NCI-H1048 (cell line): ENCODE measurements around the gene INPPL1.

ENCODE experiments used
- DNase-seq: peaks from one replicate; lab custom pipeline; 2025; lab: John Stamatoyannopoulos, UW

The INPPL1 gene

DNA sequence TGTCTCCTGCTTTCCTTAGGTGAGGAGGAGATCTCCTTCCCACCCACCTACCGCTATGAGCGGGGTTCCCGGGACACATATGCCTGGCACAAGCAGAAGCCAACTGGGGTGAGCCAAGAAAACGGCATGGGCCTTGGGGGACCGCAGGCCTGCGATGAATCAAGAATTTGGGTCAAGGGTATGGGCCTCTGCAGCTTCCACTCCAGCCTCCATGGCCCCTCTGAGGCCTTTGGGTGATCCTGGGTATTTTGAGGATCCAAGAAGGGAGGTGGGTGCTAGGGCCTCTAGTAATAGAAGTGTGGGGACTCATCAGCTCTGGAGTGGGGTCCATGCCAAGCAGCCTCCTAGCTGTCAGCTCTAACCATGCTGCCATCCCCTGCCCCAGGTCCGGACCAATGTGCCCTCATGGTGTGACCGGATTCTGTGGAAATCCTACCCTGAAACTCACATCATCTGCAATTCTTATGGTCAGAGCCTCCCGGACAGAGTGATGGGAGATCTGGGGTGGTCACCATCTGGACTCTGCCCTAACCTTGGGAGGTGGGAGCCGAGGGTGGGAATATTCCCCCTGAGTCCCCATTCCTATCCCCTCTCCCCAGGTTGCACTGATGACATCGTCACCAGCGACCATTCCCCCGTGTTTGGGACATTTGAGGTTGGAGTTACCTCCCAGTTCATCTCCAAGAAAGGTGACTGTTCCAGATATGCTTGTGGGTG lies 8.6 kb downstream of the INPPL1 start:
- no peak for DNase-seq

DNA sequence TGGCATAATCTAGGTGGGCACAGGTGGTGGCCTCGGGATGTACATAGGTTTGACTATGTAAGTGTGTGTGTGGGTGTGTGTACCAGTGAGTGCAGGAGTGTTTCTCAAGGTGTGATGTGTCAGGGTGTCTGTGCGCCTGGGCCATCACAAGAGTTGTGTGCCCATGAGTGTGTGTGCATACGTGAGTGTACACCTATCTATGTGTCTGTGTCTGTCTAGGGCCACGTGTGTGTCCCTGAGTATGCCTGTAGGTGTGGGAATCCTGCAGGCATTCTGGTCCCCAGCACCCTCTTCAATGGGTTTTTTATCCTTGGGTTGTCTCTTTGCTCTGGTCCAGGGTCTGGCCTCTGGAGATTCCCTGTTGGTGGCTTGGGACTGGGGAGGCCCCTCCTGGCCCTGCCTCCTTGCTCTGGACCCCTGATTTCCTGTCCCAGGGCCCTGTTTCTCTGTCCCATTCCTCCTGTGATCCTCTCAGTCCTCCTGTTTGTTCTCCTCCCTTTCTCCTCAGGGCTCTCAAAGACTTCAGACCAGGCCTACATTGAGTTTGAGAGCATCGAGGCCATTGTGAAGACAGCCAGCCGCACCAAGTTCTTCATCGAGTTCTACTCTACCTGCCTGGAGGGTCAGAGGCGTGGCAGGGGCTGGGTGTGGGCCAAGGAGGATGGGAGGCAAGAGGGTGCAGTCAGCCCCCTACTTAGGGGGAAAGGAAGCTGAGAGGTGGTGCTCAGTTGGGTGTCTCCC lies 9.4 kb downstream of the INPPL1 start:
- DNase-seq = no peak

DNA sequence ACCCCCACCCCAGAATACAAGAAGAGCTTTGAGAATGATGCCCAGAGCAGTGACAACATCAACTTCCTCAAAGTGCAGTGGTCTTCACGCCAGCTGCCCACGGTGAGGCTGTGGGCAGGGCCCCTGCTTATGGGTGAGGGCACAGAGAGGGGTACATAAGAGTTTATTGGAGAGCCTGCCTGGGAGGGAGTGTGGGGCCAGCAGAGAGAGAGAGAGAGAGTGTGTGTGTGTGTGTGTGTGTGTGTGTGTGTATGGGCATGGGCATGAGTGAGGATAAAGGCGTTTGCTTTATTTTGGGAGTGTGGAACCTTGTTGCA lies 9.9 kb downstream of the INPPL1 start:
- no peak for DNase-seq

GRCh38 chr11:72234920-72235319 lies 10.4 kb downstream of the INPPL1 start:
- DNase-seq = no peak

GRCh38 chr11:72235351-72236057 lies 10.9 kb downstream of the INPPL1 start:
- DNase-seq = no peak

DNA sequence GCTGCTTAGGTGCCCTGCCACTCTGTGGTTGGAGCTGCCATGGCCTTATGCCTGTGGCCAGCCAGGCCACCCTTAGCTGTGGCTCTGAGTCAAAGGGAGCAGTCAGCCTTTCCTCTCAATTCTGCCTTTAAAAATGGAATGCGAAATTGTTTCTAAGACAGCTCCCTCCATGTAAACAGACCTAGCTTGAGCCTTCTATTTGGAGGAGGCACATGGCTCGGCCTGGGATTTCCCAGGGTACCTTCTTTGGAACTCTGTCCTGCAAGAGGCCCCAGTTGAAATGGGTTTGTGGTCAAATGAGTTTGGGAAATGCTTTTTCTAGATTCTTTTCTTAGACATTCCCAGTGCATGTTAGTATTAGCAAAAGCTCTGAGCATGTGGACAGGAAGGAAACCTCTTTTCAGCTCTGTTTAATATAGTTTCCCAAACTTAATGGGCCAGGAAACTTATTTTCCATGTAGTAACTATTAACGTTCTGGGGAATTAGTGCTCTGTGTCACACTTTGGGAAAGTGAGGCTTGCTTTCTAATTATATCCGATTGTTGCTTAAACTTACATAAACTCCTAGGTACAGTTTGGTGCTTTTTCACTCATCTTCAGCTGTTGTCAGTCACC lies 11.6 kb downstream of the INPPL1 start:
- no peak for DNase-seq

DNA sequence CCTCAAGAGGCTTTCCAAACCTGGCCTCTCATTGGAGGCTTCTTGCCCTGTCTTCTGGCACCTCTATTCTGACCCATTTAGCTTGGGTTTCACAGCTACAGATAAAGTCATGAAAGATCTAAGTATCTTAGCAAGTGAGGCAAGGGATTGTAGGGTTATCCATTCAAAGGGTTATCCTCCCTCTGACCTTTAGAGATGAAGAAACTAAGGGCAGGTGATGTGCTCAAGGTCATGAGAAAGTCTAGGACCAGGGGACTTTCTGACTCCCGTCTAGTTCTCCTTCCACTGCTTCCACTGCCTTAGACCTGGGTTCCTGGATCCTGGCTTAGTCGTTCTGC lies 12.2 kb downstream of the INPPL1 start:
- DNase-seq = no peak

DNA sequence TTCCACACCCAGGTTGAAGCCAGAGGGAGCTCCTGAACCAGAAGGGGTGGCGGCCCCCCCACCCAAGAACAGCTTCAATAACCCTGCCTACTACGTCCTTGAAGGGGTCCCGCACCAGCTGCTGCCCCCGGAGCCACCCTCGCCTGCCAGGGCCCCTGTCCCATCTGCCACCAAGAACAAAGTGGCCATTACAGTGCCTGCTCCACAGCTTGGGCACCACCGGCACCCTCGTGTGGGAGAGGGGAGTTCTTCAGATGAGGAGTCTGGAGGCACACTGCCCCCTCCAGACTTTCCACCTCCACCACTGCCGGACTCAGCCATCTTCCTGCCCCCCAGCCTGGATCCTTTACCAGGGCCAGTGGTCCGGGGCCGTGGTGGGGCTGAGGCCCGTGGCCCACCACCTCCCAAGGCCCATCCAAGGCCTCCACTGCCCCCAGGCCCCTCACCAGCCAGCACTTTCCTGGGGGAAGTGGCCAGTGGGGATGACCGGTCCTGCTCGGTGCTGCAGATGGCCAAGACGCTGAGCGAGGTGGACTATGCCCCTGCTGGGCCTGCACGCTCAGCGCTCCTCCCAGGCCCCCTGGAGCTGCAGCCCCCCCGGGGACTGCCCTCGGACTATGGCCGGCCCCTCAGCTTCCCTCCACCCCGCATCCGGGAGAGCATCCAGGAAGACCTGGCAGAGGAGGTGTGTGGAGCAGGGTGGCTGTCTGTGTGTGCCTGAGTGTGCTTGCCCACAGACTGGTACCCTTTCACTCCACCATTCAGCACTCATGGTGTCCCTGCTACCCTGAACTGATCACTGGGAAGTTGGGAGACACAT lies 12.8 kb downstream of the INPPL1 start:
- DNase-seq = no peak

- DNase-seq = no peak
Observed at GRCh38 chr11:72238040-72238450, 13.5 kb downstream of the INPPL1 start.

GRCh38 chr11:72238492-72239312 lies 14.1 kb downstream of the INPPL1 start:
- DNase-seq = no peak

DNA sequence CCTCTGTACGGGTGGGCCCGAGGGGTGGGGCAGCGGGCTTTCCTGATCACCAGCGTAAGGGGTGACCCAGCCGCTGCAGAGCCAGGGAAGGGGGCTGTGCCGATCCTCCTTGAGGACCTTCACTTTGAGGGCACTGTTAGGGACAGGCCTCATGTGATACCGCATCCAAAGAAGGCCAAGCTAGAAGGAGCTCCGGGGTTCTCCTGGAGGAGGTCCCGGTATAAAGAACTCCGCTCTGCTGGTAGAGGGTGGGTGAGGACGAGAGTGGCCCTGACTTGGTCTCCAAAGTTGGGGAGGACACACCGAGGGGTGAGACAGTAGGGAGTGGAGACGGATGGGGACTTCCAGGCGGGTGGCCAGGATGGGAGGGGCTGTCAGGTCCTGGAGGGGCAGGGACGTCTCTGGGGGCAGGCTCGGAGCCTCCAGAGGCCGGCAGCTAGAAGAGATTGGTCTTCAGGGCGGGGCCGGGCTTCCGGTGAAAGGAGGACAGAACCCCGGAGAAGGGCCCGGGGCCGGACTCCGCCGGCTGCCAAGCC lies 14.8 kb downstream of the INPPL1 start:
- no peak for DNase-seq

DNA sequence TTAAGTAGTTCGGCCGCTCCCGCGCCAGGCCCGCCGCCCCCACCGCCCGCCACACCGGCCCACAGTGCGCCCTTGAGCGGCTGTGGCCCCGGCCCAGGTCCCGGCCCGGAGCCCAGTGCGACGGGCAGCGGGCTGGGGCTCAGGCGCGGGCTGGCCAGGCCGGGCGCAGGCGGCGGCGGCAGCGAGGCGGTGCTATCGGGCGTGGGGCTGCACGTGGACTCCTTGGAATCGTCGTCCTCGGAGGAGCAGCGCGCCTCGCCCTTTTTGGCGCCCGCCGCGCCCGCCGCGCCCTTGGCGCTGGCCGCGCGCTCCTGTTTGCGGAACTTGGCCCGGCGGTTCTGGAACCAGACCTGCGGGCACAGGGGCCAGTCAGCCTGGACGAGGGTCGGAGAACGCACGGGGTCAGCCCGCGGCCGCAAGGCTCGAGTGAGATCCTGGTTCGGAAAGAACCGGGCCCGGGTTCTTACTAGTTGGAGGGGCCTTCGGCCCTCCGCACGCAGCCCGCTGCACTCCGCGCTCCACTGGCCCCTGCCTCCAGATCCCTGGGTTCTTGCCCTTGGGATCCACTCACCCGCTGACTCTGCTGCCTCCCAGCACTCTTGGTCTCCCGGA lies 15.4 kb downstream of the INPPL1 start:
- DNase-seq = no peak

DNA sequence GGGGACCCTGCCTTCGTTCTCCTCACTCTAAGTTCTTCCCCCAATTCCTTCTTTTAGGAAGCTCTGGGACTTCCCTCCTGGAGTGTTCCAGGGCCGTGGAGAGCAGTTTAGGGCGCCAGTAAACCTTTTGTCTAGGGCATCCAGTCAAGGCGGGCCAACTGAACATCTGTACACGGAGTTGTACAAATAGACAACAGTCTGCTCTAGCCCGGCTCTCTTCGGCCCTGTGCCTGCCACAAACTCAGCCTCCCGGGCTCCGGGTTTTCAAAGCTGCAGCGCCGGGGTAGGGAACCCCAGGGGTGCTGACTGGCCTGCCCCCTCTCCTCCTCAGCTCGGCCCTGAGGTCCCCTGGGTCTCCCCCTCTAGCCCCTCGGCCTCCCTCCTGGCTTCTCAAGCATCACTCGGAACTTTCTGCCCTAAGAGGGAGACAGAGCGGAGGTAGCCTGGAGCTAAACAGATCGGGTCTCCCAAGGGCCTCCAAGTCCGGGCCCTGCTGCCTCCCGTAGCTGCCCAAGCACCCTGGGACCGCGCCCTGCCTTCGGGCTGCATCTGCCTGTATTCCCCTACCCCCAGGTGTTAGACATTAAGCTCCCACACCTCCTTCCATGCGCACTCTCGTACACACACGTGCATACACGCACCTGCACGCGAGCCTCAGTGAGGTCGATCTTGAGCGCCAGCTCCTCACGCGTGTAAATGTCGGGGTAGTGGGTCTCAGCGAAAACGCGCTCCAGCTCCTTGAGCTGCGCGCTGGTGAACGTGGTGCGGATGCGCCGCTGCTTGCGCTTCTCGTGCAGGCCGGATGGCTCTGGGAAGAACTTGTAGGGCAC lies 16.1 kb downstream of the INPPL1 start:
- DNase-seq = no peak

GRCh38 chr11:72241291-72241781 lies 16.8 kb downstream of the INPPL1 start:
- DNase-seq = no peak

- DNase-seq = no peak
Observed at GRCh38 chr11:72242141-72242540, 17.6 kb downstream of the INPPL1 start.

GRCh38 chr11:72243173-72244059 lies 18.8 kb downstream of the INPPL1 start:
- no peak for DNase-seq

- DNase-seq = no peak
Observed at GRCh38 chr11:72244060-72244360, 19.4 kb downstream of the INPPL1 start, which contains the start of gene PHOX2A. PHOX2A (minus strand) TSS chr11:72244176; CDS start chr11:72244004, 172 bp downstream.
